ES-I3 (cell line): ENCODE data around the gene TSSK6.

Experiments
- H3K36me3 ChIP-seq: 2 replicates; pipeline ENCODE4 v1.6.1; 2013; ENCODE audit warnings: mild to moderate bottlenecking, low read length, control low read depth, moderate library complexity; ENCODE audit not compliant: insufficient read depth
- H3K4me1 ChIP-seq: 2 replicates; pipeline ENCODE4 v1.6.1; 2013; ENCODE audit warnings: mild to moderate bottlenecking, control low read depth, low read length; ENCODE audit not compliant: insufficient read depth
- H3K9ac ChIP-seq: 2 replicates; pipeline ENCODE4 v1.6.1; 2013; ENCODE audit warnings: low read depth, mild to moderate bottlenecking, low read length, moderate library complexity
- H3K9me3 ChIP-seq: 2 replicates; pipeline ENCODE4 v1.6.1; 2013; ENCODE audit warnings: mild to moderate bottlenecking, low read length, moderate library complexity; ENCODE audit not compliant: control insufficient read depth, insufficient read depth

The TSSK6 gene

GRCh38 chr19:19466201-19466600 is 49.1 kb downstream of the TSSK6 start:
- Histone ChIP-seq H3K9me3 (peaks cover 12% of the 10 kb centered on the region), H3K36me3 (peaks cover 19% of the 10 kb centered on the region), H3K9ac (no peak overlapping the region), H3K4me1 (peaks cover 31% of the 10 kb centered on the region)

GRCh38 chr19:19465436-19466070 is 49.8 kb downstream of the TSSK6 start:
- H3K4me1 ChIP-seq = peaks cover 37% of the 10 kb centered on the region
- peaks cover 19% of the 10 kb centered on the region for H3K36me3 ChIP-seq
- H3K9ac ChIP-seq = no peak overlapping the region
- H3K9me3 ChIP-seq = peaks cover 12% of the 10 kb centered on the region

- peaks cover 12% of the 10 kb centered on the region for H3K9me3 ChIP-seq
- H3K9ac ChIP-seq = 0 out of 2 replicates have a peak overlapping the region, but pooled peaks have one; percentile 4
- peaks cover 19% of the 10 kb centered on the region for H3K36me3 ChIP-seq
- H3K4me1 ChIP-seq = peaks cover 47% of the 10 kb centered on the region
These were observed 50.8 kb downstream of the TSSK6 start for GRCh38 chr19:19464339-19465098.
